ENCODE measurements around the gene PACSIN3.

The PACSIN3 gene

GRCh38 chr11:47183031-47183856, 3.0 kb downstream of the PACSIN3 start:
- DNase-seq (ENCODE audit: extremely low spot score), result no peak
- POLR2A ChIA-PET, result no interaction called here
- CTCF ChIA-PET, result interaction anchor here (1.1 to 6.7 kb wide), 3 partner anchors 27 to 229 kb away, joined by 3 to 66 read pairs (median 3); partner anchors contain the start of gene NR1H3
- TF ChIP-seq CTCF (IDR thresholded peaks at IDR 0.05; ENCODE audit: control extremely low read depth, extremely low read depth, low read depth, missing control alignments), result no peak

- no peak for DNase-seq (ENCODE audit: extremely low spot score)
- CTCF ChIA-PET, result interaction anchor here (1.2 to 6.7 kb wide), 4 partner anchors 29 to 230 kb away, joined by 3 to 66 read pairs (median 3); partner anchors contain the start of gene NR1H3
- no peak for TF ChIP-seq CTCF (IDR thresholded peaks at IDR 0.05; ENCODE audit: control extremely low read depth, extremely low read depth, low read depth, missing control alignments)
- POLR2A ChIA-PET, result interaction anchor here (0.7 kb wide), 1 partner anchor 12 kb away, joined by 8 read pairs; no protein-coding TSS in a partner anchor
Observed at GRCh38 chr11:47182380-47182779, 3.9 kb downstream of the PACSIN3 start.

GRCh38 chr11:47181271-47181670, 5.0 kb downstream of the PACSIN3 start:
- TF ChIP-seq CTCF (IDR thresholded peaks at IDR 0.05; ENCODE audit: control extremely low read depth, extremely low read depth, low read depth, missing control alignments), result no peak
- no peak for DNase-seq (ENCODE audit: extremely low spot score)
- POLR2A ChIA-PET, result no interaction called here
- CTCF ChIA-PET, result interaction anchor here (1.1 to 6.7 kb wide), 6 partner anchors 28 to 236 kb away, joined by 3 to 66 read pairs (median 4); partner anchors contain the start of gene NR1H3

- ChIA-PET CTCF (interaction anchor here (0.7 to 6.7 kb wide), 12 partner anchors 8 to 232 kb away, joined by 3 to 66 read pairs (median 4); partner anchors contain the start of gene NR1H3), POLR2A (no interaction called here)
- no peak for DNase-seq (ENCODE audit: extremely low spot score)
- no peak for TF ChIP-seq CTCF (IDR thresholded peaks at IDR 0.05; ENCODE audit: control extremely low read depth, extremely low read depth, low read depth, missing control alignments)
Observed at GRCh38 chr11:47180006-47180787, 6.0 kb downstream of the PACSIN3 start.

- ChIA-PET CTCF (interaction anchor here (0.7 to 6.7 kb wide), 13 partner anchors 8 to 275 kb away, joined by 3 to 66 read pairs (median 5); partner anchors contain the start of genes DDB2 and NR1H3), POLR2A (no interaction called here)
- TF ChIP-seq CTCF (IDR thresholded peaks at IDR 0.05; ENCODE audit: control extremely low read depth, extremely low read depth, low read depth, missing control alignments), result peak; percentile 39
- peak; percentile 74 for DNase-seq (ENCODE audit: extremely low spot score)
Observed at GRCh38 chr11:47179655-47179991, 6.6 kb downstream of the PACSIN3 start.

Data from GM10248 (cell line).